Spinal cord (tissue), 10 donors: ENCODE results near the gene SHROOM3. TPM values are rescaled to one million over a fixed set of nuclear protein-coding genes. Genes with fewer than 3 reads are reported as not detected.

Source experiments
- DNase-seq, 6 donors: peaks; one replicate each; pipeline versions ENCODE4 v3.0.0 to v3.0.0-alpha.2; 2013 to 2015; ENCODE audit warnings: low spot score in 6 of 6, low read depth in 4 of 6
- H3K27ac ChIP-seq: one replicate; pipeline ENCODE4 v1.5.1; 2013; ENCODE audit warnings: low read depth, low read length, control low read depth
- H3K27me3 ChIP-seq: one replicate; pipeline ENCODE4 v1.6.1; 2013; ENCODE audit warnings: low read length; ENCODE audit not compliant: control insufficient read depth, insufficient read depth
- H3K36me3 ChIP-seq: one replicate; pipeline ENCODE4 v1.6.1; 2013; ENCODE audit warnings: low read length; ENCODE audit not compliant: control insufficient read depth, insufficient read depth
- H3K4me1 ChIP-seq: one replicate; pipeline ENCODE4 v1.6.1; 2013; ENCODE audit warnings: low read length; ENCODE audit not compliant: control insufficient read depth, insufficient read depth
- H3K4me3 ChIP-seq: one replicate; pipeline ENCODE4 v1.5.1; 2013; ENCODE audit warnings: low read depth, low read length, control low read depth
- H3K9me3 ChIP-seq: one replicate; pipeline ENCODE4 v1.6.1; 2013; ENCODE audit warnings: low read length; ENCODE audit not compliant: control insufficient read depth, insufficient read depth
- WGBS: methylation state at CpG from one replicate; pipeline ENCODE4 v1.1.5; 2013; ENCODE audit warnings: missing lambda C conversion rate; ENCODE audit not compliant: insufficient coverage; 5-methylcytosine and 5-hydroxymethylcytosine counted together
- polyA plus RNA-seq, 2 donors: library from polyadenylated mRNA; unstranded; fragments of 120-200 nt; gene quantifications; one replicate each; pipeline ENCODE4 v1.2.1, GENCODE V29; 2013; ENCODE audit not compliant: insufficient read length in 2 of 2
- total RNA-seq, 2 donors: library from RNA; depleted of rRNA in 1 of 2; stranded (reverse); fragments of 120-200 nt in 1 of 2; fragments of >200 nt in 1 of 2; gene quantifications; one replicate each; pipeline versions ENCODE4 v1.2.3 to v1.2.4, GENCODE V29; 2013 to 2014
- donor health status: healthy.

Gene SHROOM3
- total and polyA plus RNA-seq, 4 donors: 11.6 to 23.3 (median 19.3) TPM

GRCh38 chr4:76670631-76671030 lies 235.6 kb downstream of the SHROOM3 start:
- WGBS: no CpG with 5 or more reads among the region's 2 CpGs
- Histone ChIP-seq H3K27ac (no peak overlapping the region), H3K4me3 (no peak overlapping the region), H3K4me1 (no peaks in the 10 kb centered on the region), H3K9me3 (no peaks in the 10 kb centered on the region), H3K27me3 (no peaks in the 10 kb centered on the region), H3K36me3 (peaks cover 5% of the 10 kb centered on the region)
- no peak for DNase-seq

GRCh38 chr4:76673362-76673761 lies 238.3 kb downstream of the SHROOM3 start:
- H3K27ac ChIP-seq: no peak overlapping the region
- no peaks in the 10 kb centered on the region for H3K9me3 ChIP-seq
- no CpG with 5 or more reads among the region's 1 CpG for WGBS
- H3K4me1 ChIP-seq: no peaks in the 10 kb centered on the region
- no peak overlapping the region for H3K4me3 ChIP-seq
- peaks cover 2% of the 10 kb centered on the region for H3K36me3 ChIP-seq
- H3K27me3 ChIP-seq: no peaks in the 10 kb centered on the region
- no peak for DNase-seq

GRCh38 chr4:76674983-76675382 lies 240.0 kb downstream of the SHROOM3 start:
- H3K36me3 ChIP-seq: peaks cover 2% of the 10 kb centered on the region
- no peaks in the 10 kb centered on the region for H3K27me3 ChIP-seq
- H3K4me3 ChIP-seq: no peak overlapping the region
- WGBS: no CpG with 5 or more reads among the region's 3 CpGs
- no peak overlapping the region for H3K27ac ChIP-seq
- no peaks in the 10 kb centered on the region for H3K4me1 ChIP-seq
- no peak for DNase-seq
- H3K9me3 ChIP-seq: no peaks in the 10 kb centered on the region

GRCh38 chr4:76677571-76678326 lies 242.7 kb downstream of the SHROOM3 start:
- DNase-seq: no peak
- H3K4me1 ChIP-seq: no peaks in the 10 kb centered on the region
- no peaks in the 10 kb centered on the region for H3K9me3 ChIP-seq
- peaks cover 2% of the 10 kb centered on the region for H3K36me3 ChIP-seq
- no peaks in the 10 kb centered on the region for H3K27me3 ChIP-seq
- no peak overlapping the region for H3K4me3 ChIP-seq
- 75% methylated on average over 2 of the region's 7 CpGs for WGBS
- no peak overlapping the region for H3K27ac ChIP-seq

- 53% methylated on average over 2 of the region's 4 CpGs for WGBS
- Histone ChIP-seq H3K4me3 (no peak overlapping the region), H3K4me1 (no peaks in the 10 kb centered on the region), H3K27me3 (no peaks in the 10 kb centered on the region), H3K36me3 (peaks cover under 1% of the 10 kb centered on the region), H3K27ac (no peak overlapping the region), H3K9me3 (no peaks in the 10 kb centered on the region)
- no peak for DNase-seq
Measured at GRCh38 chr4:76679691-76680090, 244.7 kb downstream of the SHROOM3 start.

- H3K9me3 ChIP-seq: no peaks in the 10 kb centered on the region
- H3K36me3 ChIP-seq: no peaks in the 10 kb centered on the region
- H3K4me1 ChIP-seq: no peaks in the 10 kb centered on the region
- H3K27ac ChIP-seq: no peak overlapping the region
- no peaks in the 10 kb centered on the region for H3K27me3 ChIP-seq
- H3K4me3 ChIP-seq: no peak overlapping the region
- no peak for DNase-seq
Measured at GRCh38 chr4:76680952-76681351, 245.9 kb downstream of the SHROOM3 start.

- no CpG with 5 or more reads among the region's 1 CpG for WGBS
- Histone ChIP-seq H3K4me3 (no peak overlapping the region), H3K27ac (no peak overlapping the region), H3K4me1 (no peaks in the 10 kb centered on the region), H3K9me3 (no peaks in the 10 kb centered on the region), H3K36me3 (no peaks in the 10 kb centered on the region), H3K27me3 (no peaks in the 10 kb centered on the region)
- DNase-seq: no peak
Measured at GRCh38 chr4:76681996-76682395, 247.0 kb downstream of the SHROOM3 start.

GRCh38 chr4:76683144-76683543 lies 248.1 kb downstream of the SHROOM3 start:
- H3K4me3 ChIP-seq: no peak overlapping the region
- no peaks in the 10 kb centered on the region for H3K4me1 ChIP-seq
- H3K36me3 ChIP-seq: no peaks in the 10 kb centered on the region
- no peaks in the 10 kb centered on the region for H3K27me3 ChIP-seq
- 87% methylated on average over 2 of the region's 3 CpGs for WGBS
- DNase-seq: no peak
- no peak overlapping the region for H3K27ac ChIP-seq
- H3K9me3 ChIP-seq: no peaks in the 10 kb centered on the region

GRCh38 chr4:76687746-76688448 lies 252.9 kb downstream of the SHROOM3 start:
- H3K4me3 ChIP-seq: no peak overlapping the region
- 62% methylated on average over 4 of the region's 5 CpGs for WGBS
- DNase-seq: peak in 1 of 6 donors; percentile 66
- peaks cover 11% of the 10 kb centered on the region for H3K4me1 ChIP-seq
- no peak overlapping the region for H3K27ac ChIP-seq
- peaks cover 14% of the 10 kb centered on the region for H3K27me3 ChIP-seq
- no peaks in the 10 kb centered on the region for H3K9me3 ChIP-seq
- no peaks in the 10 kb centered on the region for H3K36me3 ChIP-seq
